SK-N-SH (cell line): Measurements from ENCODE around the gene SIGLEC9. TPM values are rescaled to one million over a fixed set of nuclear protein-coding genes. Genes with fewer than 3 reads are reported as not detected.

Source experiments
- CTCF ChIA-PET: fragments of 300-600, 350-600 bp; formaldehyde crosslinking; extraction: SDS; loops from one replicate; lab custom pipeline; 2021; lab: Yijun Ruan, JAX
- POLR2A ChIA-PET: fragments of 350-600 bp; sonication (Branson Sonifier 250); formaldehyde crosslinking; extraction: SDS; loops from one replicate; lab custom pipeline; 2020; ENCODE audit warnings: antibody characterized with exemption, inconsistent platforms; lab: Yijun Ruan, JAX
- DNase-seq: peaks from one replicate; pipeline ENCODE4 v3.0.0; 2012
- H2AFZ ChIP-seq: fragments of 200-600 bp; sonication (generic); 2 replicates; pipeline ENCODE4 v1.8.1; 2016; ENCODE audit warnings: antibody characterized with exemption, mild to moderate bottlenecking, low read depth
- H3F3A ChIP-seq: fragments of 200-600 bp; sonication (generic); replicated peaks from 2 replicates; pipeline ENCODE3; 2016; ENCODE audit warnings: antibody characterized with exemption, mild to moderate bottlenecking; ENCODE audit not compliant: insufficient read depth
- H3K27ac ChIP-seq, 2 experiments: fragments of 200-500 bp in 1 of 2; fragments of 200-600 bp in 1 of 2; sonication (Bioruptor generic) in 1 of 2; sonication (generic), shearing (Covaris generic) in 1 of 2; 2 replicates each; pipeline versions ENCODE4 v1.5.1 to v1.6.1; 2014 to 2016; ENCODE audit warnings: low read depth in 2 of 2, inconsistent platforms in 1 of 2, low read length in 1 of 2, mild to moderate bottlenecking in 1 of 2, mixed read lengths in 1 of 2
- H3K27me3 ChIP-seq: fragments of 200-600 bp; sonication (generic), shearing (Covaris generic); 2 replicates; pipeline ENCODE4 v1.6.1; 2016; ENCODE audit warnings: mixed run types; ENCODE audit not compliant: insufficient read depth
- H3K36me3 ChIP-seq, 2 experiments: fragments of 200-500 bp in 1 of 2; fragments of 200-600 bp in 1 of 2; sonication (Bioruptor generic) in 1 of 2; sonication (generic) in 1 of 2; replicated peaks in 1 of 2; 2 replicates each; pipeline versions ENCODE3 to v1.5.1; 2014 to 2016; ENCODE audit warnings: low read length in 1 of 2, mild to moderate bottlenecking in 1 of 2; ENCODE audit not compliant: insufficient read depth in 2 of 2, control insufficient read depth in 1 of 2
- H3K4me1 ChIP-seq, 2 experiments: fragments of 200-500 bp in 1 of 2; fragments of 200-600 bp in 1 of 2; sonication (Bioruptor generic) in 1 of 2; sonication (generic), shearing (Covaris generic) in 1 of 2; 2 replicates each; pipeline versions ENCODE4 v1.5.1 to v1.6.1; 2014 to 2016; ENCODE audit warnings: low read depth in 1 of 2, low read length in 1 of 2, mixed run types in 1 of 2; ENCODE audit not compliant: insufficient read depth in 2 of 2, control insufficient read depth in 1 of 2
- H3K4me2 ChIP-seq: fragments of 200-600 bp; sonication (generic), shearing (Covaris generic); 2 replicates; pipeline ENCODE4 v1.6.1; 2017; ENCODE audit warnings: mixed run types
- H3K4me3 ChIP-seq, 2 experiments: fragments of 200-500 bp in 1 of 2; fragments of 200-600 bp in 1 of 2; sonication (Bioruptor generic) in 1 of 2; sonication (generic), shearing (Covaris generic) in 1 of 2; 2 replicates each; pipeline versions ENCODE4 v1.5.1 to v1.8.1; 2014 to 2016; ENCODE audit warnings: low read depth in 2 of 2, inconsistent platforms in 1 of 2, low read length in 1 of 2, mild to moderate bottlenecking in 1 of 2, mixed read lengths in 1 of 2, moderate library complexity in 1 of 2
- H3K79me2 ChIP-seq: fragments of 200-600 bp; sonication (generic); 2 replicates; pipeline ENCODE4 v1.8.1; 2017; ENCODE audit warnings: mild to moderate bottlenecking; ENCODE audit not compliant: insufficient read depth
- H3K9ac ChIP-seq: fragments of 200-600 bp; sonication (generic); 2 replicates; pipeline ENCODE4 v1.6.1; 2017; ENCODE audit warnings: mixed run types
- H3K9me2 ChIP-seq: fragments of 200-600 bp; sonication (generic); 2 replicates; pipeline ENCODE4 v1.6.1; 2017; ENCODE audit warnings: mixed run types
- H3K9me3 ChIP-seq: fragments of 200-600 bp; sonication (generic); 2 replicates; pipeline ENCODE4 v1.6.1; 2017; ENCODE audit warnings: mixed run types, mild to moderate bottlenecking, moderate library complexity
- H4K20me1 ChIP-seq: fragments of 200-600 bp; sonication (generic); 2 replicates; pipeline ENCODE4 v1.6.1; 2017; ENCODE audit warnings: mild to moderate bottlenecking, mixed run types; ENCODE audit not compliant: insufficient read depth
- CHD2 ChIP-seq: fragments of 150-350 bp; IDR thresholded peaks from 2 replicates; pipeline ENCODE4 v1.6.1; 2018; ENCODE audit warnings: low read length; ENCODE audit not compliant: partially characterized antibody
- CTCF ChIP-seq: fragments of 200-600 bp; sonication (generic); IDR thresholded peaks from 2 replicates; pipeline ENCODE4 v1.6.1; 2017; ENCODE audit warnings: antibody characterized with exemption, mild to moderate bottlenecking, moderate library complexity
- FOSL2 ChIP-seq: IDR thresholded peaks from 2 replicates; pipeline ENCODE4 v1.4.0; 2012; ENCODE audit warnings: low read depth, mild to moderate bottlenecking, moderate library complexity, borderline replicate concordance
- FOXJ3 ChIP-seq: sonication (generic); formaldehyde crosslinking; IDR thresholded peaks from 2 replicates; pipeline ENCODE4 v1.5.1; 2020; ENCODE audit warnings: mild to moderate bottlenecking, missing genetic modification reagents
- FOXM1 ChIP-seq: IDR thresholded peaks from 2 replicates; pipeline ENCODE4 v1.4.0; 2012; ENCODE audit warnings: low read depth, mild to moderate bottlenecking
- GABPA ChIP-seq: IDR thresholded peaks from 2 replicates; pipeline ENCODE4 v1.4.0; 2012; ENCODE audit warnings: low read depth, mild to moderate bottlenecking
- GATA2 ChIP-seq: sonication (generic); formaldehyde crosslinking; IDR thresholded peaks from 2 replicates; pipeline ENCODE4 v1.5.0; 2020; ENCODE audit warnings: mild to moderate bottlenecking, missing genetic modification reagents
- MEF2A ChIP-seq: IDR thresholded peaks from 2 replicates; pipeline ENCODE4 v1.4.0; 2012; ENCODE audit warnings: low read depth, borderline replicate concordance
- NFIC ChIP-seq: IDR thresholded peaks from 2 replicates; pipeline ENCODE4 v1.4.0; 2012; ENCODE audit warnings: borderline replicate concordance
- NRF1 ChIP-seq: IDR thresholded peaks from 2 replicates; pipeline ENCODE4 v1.6.1; 2012; ENCODE audit warnings: low read depth, mild to moderate bottlenecking, low read length
- POLR2AphosphoS5 ChIP-seq: IDR thresholded peaks from 2 replicates; pipeline ENCODE4 v1.6.1; 2012; ENCODE audit warnings: low read depth, low read length
- RCOR1 ChIP-seq: fragments of 150-350 bp; IDR thresholded peaks from 2 replicates; pipeline ENCODE4 v1.6.1; 2017; ENCODE audit warnings: antibody characterized with exemption, low read length
- SMC3 ChIP-seq: IDR thresholded peaks from 2 replicates; pipeline ENCODE4 v1.6.1; 2012; ENCODE audit warnings: low read depth, low read length, improper control_type of control experiment
- TAF1 ChIP-seq: IDR thresholded peaks from 2 replicates; pipeline ENCODE4 v1.6.1; 2012; ENCODE audit warnings: low read depth, mild to moderate bottlenecking, low read length, moderate library complexity, borderline replicate concordance
- USF2 ChIP-seq: fragments of 150-350 bp; IDR thresholded peaks from 2 replicates; pipeline ENCODE4 v1.6.1; 2017; ENCODE audit warnings: antibody characterized with exemption, low read length, low read depth, borderline replicate concordance
- ZBTB33 ChIP-seq: IDR thresholded peaks from 2 replicates; pipeline ENCODE4 v1.4.0; 2012; ENCODE audit warnings: low read depth, borderline replicate concordance
- WGBS: methylation state at CpG from one replicate; pipeline ENCODE4 v1.1.6; 2017; ENCODE audit warnings: low lambda C conversion rate; 5-methylcytosine and 5-hydroxymethylcytosine counted together
- polyA plus RNA-seq, 3 experiments: library from polyadenylated mRNA; depleted of rRNA; stranded (reverse); fragments of >200 nt; gene quantifications; 2 replicates each; pipeline ENCODE4 v1.2.3, GENCODE V29; 2012
- TF ChIP-seq, protein P1 (sequence below): fragments of 150-350 bp; IDR thresholded peaks from 2 replicates; pipeline ENCODE4 v1.6.1; 2016; ENCODE audit warnings: mild to moderate bottlenecking, low read depth, low read length
- TF ChIP-seq, protein P2 (sequence below): IDR thresholded peaks from 2 replicates; pipeline ENCODE4; 2012

Gene SIGLEC9
- polyA plus RNA-seq, 1 of the 3 experiments (the other 2 are of a cell fraction), result not detected

- TF ChIP-seq CTCF, result no peak
These were observed 48.7 kb upstream of the SIGLEC9 start (continued) for GRCh38 chr19:51075998-51076397.

GRCh38 chr19:51076631-51077213, 48.0 kb upstream of the SIGLEC9 start:
- DNase-seq, result no peak
- TF ChIP-seq RCOR1 (no peak), CHD2 (no peak), GATA2 (CRISPR knock-in tag) (no peak), NFIC (no peak), USF2 (no peak), POLR2AphosphoS5 (no peak), GABPA (no peak), SMC3 (no peak), TAF1 (no peak), FOXM1 (no peak), FOXJ3 (CRISPR knock-in tag) (no peak), ZBTB33 (no peak), NRF1 (no peak), FOSL2 (no peak), MEF2A (no peak)
- TF ChIP-seq, protein P1, sequence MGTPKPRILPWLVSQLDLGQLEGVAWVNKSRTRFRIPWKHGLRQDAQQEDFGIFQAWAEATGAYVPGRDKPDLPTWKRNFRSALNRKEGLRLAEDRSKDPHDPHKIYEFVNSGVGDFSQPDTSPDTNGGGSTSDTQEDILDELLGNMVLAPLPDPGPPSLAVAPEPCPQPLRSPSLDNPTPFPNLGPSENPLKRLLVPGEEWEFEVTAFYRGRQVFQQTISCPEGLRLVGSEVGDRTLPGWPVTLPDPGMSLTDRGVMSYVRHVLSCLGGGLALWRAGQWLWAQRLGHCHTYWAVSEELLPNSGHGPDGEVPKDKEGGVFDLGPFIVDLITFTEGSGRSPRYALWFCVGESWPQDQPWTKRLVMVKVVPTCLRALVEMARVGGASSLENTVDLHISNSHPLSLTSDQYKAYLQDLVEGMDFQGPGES, result no peak
- TF ChIP-seq, protein P2, sequence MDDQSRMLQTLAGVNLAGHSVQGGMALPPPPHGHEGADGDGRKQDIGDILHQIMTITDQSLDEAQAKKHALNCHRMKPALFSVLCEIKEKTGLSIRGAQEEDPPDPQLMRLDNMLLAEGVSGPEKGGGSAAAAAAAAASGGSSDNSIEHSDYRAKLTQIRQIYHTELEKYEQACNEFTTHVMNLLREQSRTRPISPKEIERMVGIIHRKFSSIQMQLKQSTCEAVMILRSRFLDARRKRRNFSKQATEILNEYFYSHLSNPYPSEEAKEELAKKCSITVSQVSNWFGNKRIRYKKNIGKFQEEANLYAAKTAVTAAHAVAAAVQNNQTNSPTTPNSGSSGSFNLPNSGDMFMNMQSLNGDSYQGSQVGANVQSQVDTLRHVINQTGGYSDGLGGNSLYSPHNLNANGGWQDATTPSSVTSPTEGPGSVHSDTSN, result no peak
- no peaks in the 10 kb centered on the region for H3K4me1 ChIP-seq
- H3F3A ChIP-seq, result no peaks in the 10 kb centered on the region
- WGBS, result 35% methylated on average over 14 of the region's 14 CpGs
- peaks cover 11% of the 10 kb centered on the region; the same call in 1 of the 2 replicates for H3K27me3 ChIP-seq
- POLR2A ChIA-PET, result no interaction called here
- H3K79me2 ChIP-seq, result no peaks in the 10 kb centered on the region
- 0 out of 2 replicates have a peak, but pooled peaks cover 5% of the 10 kb centered on the region for H3K9me3 ChIP-seq
- H3K4me3 ChIP-seq, result no peak overlapping the region
- H3K9ac ChIP-seq, result no peak overlapping the region
- H2AFZ ChIP-seq, result no peak overlapping the region
- H4K20me1 ChIP-seq, result no peaks in the 10 kb centered on the region
- CTCF ChIA-PET, result interaction anchor here (0.7 kb wide), 1 partner anchor 11 kb away, joined by 4 read pairs; no protein-coding TSS in a partner anchor
- H3K27ac ChIP-seq, result no peak overlapping the region
- H3K36me3 ChIP-seq, result no peaks in the 10 kb centered on the region
- no peaks in the 10 kb centered on the region for H3K9me2 ChIP-seq
- no peak overlapping the region for H3K4me2 ChIP-seq
